HS-5 (cell line): ENCODE data around the gene SNCB.

Experiments used
- DNase-seq: peaks from one replicate; pipeline ENCODE4 v3.0.0-alpha.2; 2012; ENCODE audit warnings: low read depth

Gene SNCB

DNA sequence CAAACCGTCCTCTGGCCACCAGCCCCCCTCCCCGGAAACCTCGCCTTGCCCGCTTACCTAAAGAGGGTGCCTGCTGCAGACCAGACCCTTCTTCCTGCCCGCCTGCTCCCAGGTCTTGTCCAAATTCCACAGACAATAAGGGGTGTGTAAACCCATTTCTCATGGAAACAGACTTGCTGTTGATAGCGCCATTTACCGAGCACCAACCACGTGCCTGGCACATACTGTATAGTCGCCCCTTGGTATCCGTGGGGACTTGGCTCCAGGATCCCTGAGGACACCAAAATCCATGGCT lies 56.1 kb downstream of the SNCB start:
- DNase-seq, result no peak

DNA sequence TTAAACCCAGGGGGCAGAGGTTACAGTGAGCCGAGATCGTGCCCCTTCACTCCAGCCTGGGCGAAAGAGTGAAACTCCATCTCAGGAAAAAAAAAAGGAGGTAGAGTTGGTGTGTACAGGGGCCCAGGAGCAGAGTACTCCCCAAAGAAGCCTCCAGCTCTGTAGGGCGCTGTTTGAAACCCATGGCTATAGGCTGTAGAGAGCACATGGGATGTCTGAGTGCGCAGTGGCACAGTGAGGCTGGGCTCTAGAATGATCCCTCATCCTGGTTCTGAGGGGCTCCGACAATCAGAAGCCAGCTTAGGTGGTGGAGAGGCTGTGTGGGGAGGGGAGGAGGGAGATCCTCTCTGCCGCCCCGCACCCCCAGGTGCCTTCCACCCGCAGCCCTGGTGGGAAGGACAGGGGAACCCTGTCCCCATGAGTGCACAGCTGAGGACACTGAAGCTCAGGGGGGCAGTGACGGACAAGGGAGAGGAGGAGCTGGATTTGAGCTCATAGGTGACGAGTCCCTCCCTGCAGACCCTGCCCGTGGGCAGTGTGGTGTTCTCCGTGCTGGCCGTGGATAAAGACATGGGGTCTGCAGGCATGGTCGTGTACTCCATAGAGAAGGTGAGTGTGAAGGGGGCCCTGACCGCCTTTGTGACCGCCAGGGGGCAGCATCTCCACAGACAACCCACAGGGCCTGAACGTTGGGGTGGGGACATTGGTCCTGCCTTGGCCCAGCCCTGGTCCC lies 56.6 kb downstream of the SNCB start:
- DNase-seq, result no peak
